Measurements from ENCODE around the gene SP140L.
"Not testable (repeated sequence)": the region's sequence is repeated elsewhere in the genome, so short reads cannot be mapped to it uniquely, and the experiment has no call there.

DNA sequence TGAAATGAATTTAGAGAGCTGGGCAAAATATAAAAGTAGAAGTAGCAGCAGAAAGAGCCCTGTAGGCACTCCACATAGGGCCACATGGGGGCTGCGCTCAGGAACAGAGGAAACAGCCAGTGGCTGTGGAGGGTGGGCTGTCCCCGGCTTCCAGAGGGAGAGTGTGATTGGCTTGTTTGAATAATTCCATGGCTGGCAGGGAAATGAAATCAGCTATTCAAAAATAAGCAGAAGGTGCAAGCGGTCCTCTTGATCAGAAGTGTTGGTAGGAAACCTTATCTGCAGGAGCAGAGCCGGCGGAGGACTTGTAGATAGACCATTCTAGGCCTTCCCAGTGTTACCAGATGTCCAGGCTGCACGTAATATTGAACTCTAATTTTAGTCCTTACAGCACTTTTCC, 71.7 kb downstream of the SP140L start:
- TF ChIP-seq, protein P1, sequence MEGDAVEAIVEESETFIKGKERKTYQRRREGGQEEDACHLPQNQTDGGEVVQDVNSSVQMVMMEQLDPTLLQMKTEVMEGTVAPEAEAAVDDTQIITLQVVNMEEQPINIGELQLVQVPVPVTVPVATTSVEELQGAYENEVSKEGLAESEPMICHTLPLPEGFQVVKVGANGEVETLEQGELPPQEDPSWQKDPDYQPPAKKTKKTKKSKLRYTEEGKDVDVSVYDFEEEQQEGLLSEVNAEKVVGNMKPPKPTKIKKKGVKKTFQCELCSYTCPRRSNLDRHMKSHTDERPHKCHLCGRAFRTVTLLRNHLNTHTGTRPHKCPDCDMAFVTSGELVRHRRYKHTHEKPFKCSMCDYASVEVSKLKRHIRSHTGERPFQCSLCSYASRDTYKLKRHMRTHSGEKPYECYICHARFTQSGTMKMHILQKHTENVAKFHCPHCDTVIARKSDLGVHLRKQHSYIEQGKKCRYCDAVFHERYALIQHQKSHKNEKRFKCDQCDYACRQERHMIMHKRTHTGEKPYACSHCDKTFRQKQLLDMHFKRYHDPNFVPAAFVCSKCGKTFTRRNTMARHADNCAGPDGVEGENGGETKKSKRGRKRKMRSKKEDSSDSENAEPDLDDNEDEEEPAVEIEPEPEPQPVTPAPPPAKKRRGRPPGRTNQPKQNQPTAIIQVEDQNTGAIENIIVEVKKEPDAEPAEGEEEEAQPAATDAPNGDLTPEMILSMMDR (IDR thresholded peaks at IDR 0.05) = not testable (repeated sequence)
- not testable (repeated sequence) for TF ChIP-seq POLR2A, EP300 (IDR thresholded peaks at IDR 0.05)

Measured in ovary (tissue), 3 donors.